Measurements from ENCODE around the gene ACBD6.

DNA sequence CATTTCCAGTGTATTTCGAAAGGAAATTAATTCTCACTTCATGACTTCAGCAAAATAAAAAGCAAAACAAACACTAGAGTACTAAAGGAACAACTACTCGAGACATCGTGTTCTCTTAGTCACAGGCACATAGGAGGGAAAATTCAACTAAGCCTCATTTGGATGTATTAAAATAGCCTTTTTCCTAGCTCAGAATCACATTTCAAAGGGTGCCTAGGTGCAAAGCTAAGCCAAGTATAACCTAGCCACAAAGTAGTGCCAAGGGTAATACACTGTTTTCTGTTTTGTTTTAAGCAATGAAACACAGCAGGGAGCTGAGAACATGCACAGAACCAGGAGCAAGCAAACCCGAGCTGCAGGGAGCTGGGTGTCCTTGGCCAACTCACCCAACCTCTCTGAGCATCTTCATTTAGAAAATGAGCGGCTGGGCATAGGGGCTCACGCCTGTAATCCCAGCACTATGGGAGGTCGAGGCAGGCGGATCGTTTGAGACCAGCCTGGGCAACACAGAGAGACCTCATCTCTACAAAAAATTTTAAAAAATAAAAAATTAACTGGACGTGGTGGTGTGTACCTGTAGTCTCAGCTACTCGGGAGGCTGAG, 26.6 kb upstream of the ACBD6 start:
- no peak for TF ChIP-seq POLR2A (IDR thresholded peaks at IDR 0.05)
- TF ChIP-seq, protein P1, sequence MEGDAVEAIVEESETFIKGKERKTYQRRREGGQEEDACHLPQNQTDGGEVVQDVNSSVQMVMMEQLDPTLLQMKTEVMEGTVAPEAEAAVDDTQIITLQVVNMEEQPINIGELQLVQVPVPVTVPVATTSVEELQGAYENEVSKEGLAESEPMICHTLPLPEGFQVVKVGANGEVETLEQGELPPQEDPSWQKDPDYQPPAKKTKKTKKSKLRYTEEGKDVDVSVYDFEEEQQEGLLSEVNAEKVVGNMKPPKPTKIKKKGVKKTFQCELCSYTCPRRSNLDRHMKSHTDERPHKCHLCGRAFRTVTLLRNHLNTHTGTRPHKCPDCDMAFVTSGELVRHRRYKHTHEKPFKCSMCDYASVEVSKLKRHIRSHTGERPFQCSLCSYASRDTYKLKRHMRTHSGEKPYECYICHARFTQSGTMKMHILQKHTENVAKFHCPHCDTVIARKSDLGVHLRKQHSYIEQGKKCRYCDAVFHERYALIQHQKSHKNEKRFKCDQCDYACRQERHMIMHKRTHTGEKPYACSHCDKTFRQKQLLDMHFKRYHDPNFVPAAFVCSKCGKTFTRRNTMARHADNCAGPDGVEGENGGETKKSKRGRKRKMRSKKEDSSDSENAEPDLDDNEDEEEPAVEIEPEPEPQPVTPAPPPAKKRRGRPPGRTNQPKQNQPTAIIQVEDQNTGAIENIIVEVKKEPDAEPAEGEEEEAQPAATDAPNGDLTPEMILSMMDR (IDR thresholded peaks at IDR 0.05), result no peak

Measured in stomach (tissue), 4 donors.